Activated CD4-positive, alpha-beta T cell treated with anti-CD3 and anti-CD28 coated beads, Interleukin-2, amount 50 U/mL, for 24 hours (primary cell): Measurements from ENCODE around the gene SGIP1.

Experiments
- DNase-seq, 2 donors: peaks; one replicate each; pipeline ENCODE4 v3.0.0-alpha.2; 2020; ENCODE audit warnings: low read depth in 1 of 2, low spot score in 1 of 2

The SGIP1 gene

GRCh38 chr1:66533804-66534740, at the start of gene SGIP1:
Gene SGIP1 (plus strand): TSS chr1:66534153. CDS start chr1:66534359, 206 bp downstream.
- DNase-seq = no peak

GRCh38 chr1:66489151-66489550, 44.8 kb upstream of the SGIP1 start:
- no peak for DNase-seq

GRCh38 chr1:66489972-66490601, 43.9 kb upstream of the SGIP1 start:
- DNase-seq = no peak

GRCh38 chr1:66490816-66491215, 43.1 kb upstream of the SGIP1 start:
- DNase-seq = no peak

- no peak for DNase-seq
Measured at GRCh38 chr1:66492424-66492823, 41.5 kb upstream of the SGIP1 start.

GRCh38 chr1:66493731-66494130, 40.2 kb upstream of the SGIP1 start:
- no peak for DNase-seq

- no peak for DNase-seq
Measured at GRCh38 chr1:66494482-66494881, 39.5 kb upstream of the SGIP1 start.

GRCh38 chr1:66495495-66495894, 38.5 kb upstream of the SGIP1 start:
- no peak for DNase-seq

- no peak for DNase-seq
Measured at GRCh38 chr1:66497910-66498309, 36.0 kb upstream of the SGIP1 start.

GRCh38 chr1:66500301-66500700, 33.7 kb upstream of the SGIP1 start:
- DNase-seq = no peak

GRCh38 chr1:66502086-66502485, 31.9 kb upstream of the SGIP1 start:
- DNase-seq = no peak

GRCh38 chr1:66503841-66504470, 30.0 kb upstream of the SGIP1 start:
- peak in 1 of 2 donors; percentile 11 for DNase-seq

- no peak for DNase-seq
Measured at GRCh38 chr1:66505671-66506392, 28.1 kb upstream of the SGIP1 start.

- DNase-seq = no peak
Measured at GRCh38 chr1:66506393-66506687, 27.6 kb upstream of the SGIP1 start.

- DNase-seq = no peak
Measured at GRCh38 chr1:66506991-66507390, 27.0 kb upstream of the SGIP1 start.

- DNase-seq = no peak
Measured at GRCh38 chr1:66510407-66510806, 23.5 kb upstream of the SGIP1 start.

- DNase-seq = no peak
Measured at GRCh38 chr1:66511118-66511517, 22.8 kb upstream of the SGIP1 start.

- DNase-seq = no peak
Measured at GRCh38 chr1:66517959-66518358, 16.0 kb upstream of the SGIP1 start.

GRCh38 chr1:66518654-66519053, 15.3 kb upstream of the SGIP1 start:
- DNase-seq = no peak

- DNase-seq = no peak
Measured at GRCh38 chr1:66519992-66520391, 14.0 kb upstream of the SGIP1 start.

GRCh38 chr1:66520655-66521054, 13.3 kb upstream of the SGIP1 start:
- DNase-seq = no peak
